Measurements from ENCODE around the gene SH3GL2.

Gene SH3GL2

GRCh38 chr9:17611917-17612316, 33.1 kb downstream of the SH3GL2 start:
- no peak for DNase-seq

- DNase-seq: no peak
These were observed 34.9 kb downstream of the SH3GL2 start for GRCh38 chr9:17613758-17614157.

GRCh38 chr9:17614250-17614649, 35.4 kb downstream of the SH3GL2 start:
- no peak for DNase-seq

- no peak for DNase-seq
These were observed 36.0 kb downstream of the SH3GL2 start for GRCh38 chr9:17614903-17615302.

GRCh38 chr9:17622141-17622540, 43.3 kb downstream of the SH3GL2 start:
- peak; percentile 15 for DNase-seq

- DNase-seq: no peak
These were observed 43.9 kb downstream of the SH3GL2 start for GRCh38 chr9:17622749-17623148.

- no peak for DNase-seq
These were observed 45.1 kb downstream of the SH3GL2 start for GRCh38 chr9:17623965-17624364.

GRCh38 chr9:17624571-17624970, 45.7 kb downstream of the SH3GL2 start:
- peak; percentile 9 for DNase-seq

- no peak for DNase-seq
These were observed 47.0 kb downstream of the SH3GL2 start for GRCh38 chr9:17625644-17626388.

- DNase-seq: peak; percentile 83
These were observed 48.8 kb downstream of the SH3GL2 start for GRCh38 chr9:17627641-17628040.

- DNase-seq: no peak
These were observed 49.8 kb downstream of the SH3GL2 start for GRCh38 chr9:17628624-17629023.

GRCh38 chr9:17630531-17630949, 51.7 kb downstream of the SH3GL2 start:
- no peak for DNase-seq

- DNase-seq: no peak
These were observed 52.5 kb downstream of the SH3GL2 start for GRCh38 chr9:17631396-17631795.

GRCh38 chr9:17632994-17633393, 54.1 kb downstream of the SH3GL2 start:
- no peak for DNase-seq

- DNase-seq: no peak
These were observed 56.4 kb downstream of the SH3GL2 start for GRCh38 chr9:17635115-17635890.

- DNase-seq: no peak
These were observed 57.5 kb downstream of the SH3GL2 start for GRCh38 chr9:17636349-17636748.

GRCh38 chr9:17636821-17637220, 58.0 kb downstream of the SH3GL2 start:
- DNase-seq: no peak

GRCh38 chr9:17637229-17637628, 58.4 kb downstream of the SH3GL2 start:
- DNase-seq: no peak

GRCh38 chr9:17648516-17648915, 69.7 kb downstream of the SH3GL2 start:
- no peak for DNase-seq

GRCh38 chr9:17651725-17652124, 72.9 kb downstream of the SH3GL2 start:
- no peak for DNase-seq

GRCh38 chr9:17653947-17654465, 75.1 kb downstream of the SH3GL2 start:
- DNase-seq: no peak

GRCh38 chr9:17656889-17657288, 78.0 kb downstream of the SH3GL2 start:
- DNase-seq: no peak

- no peak for DNase-seq
These were observed 79.4 kb downstream of the SH3GL2 start for GRCh38 chr9:17658237-17658636.

GRCh38 chr9:17660158-17660557, 81.3 kb downstream of the SH3GL2 start:
- no peak for DNase-seq
